HCT116 (cell line): ENCODE measurements around the gene VARS1. TPM values are rescaled to one million over a fixed set of nuclear protein-coding genes. Genes with fewer than 3 reads are reported as not detected.

ENCODE experiments used
- ATAC-seq: fragments of 200-7000 bp; cut with Tn5 transposase; 2 replicates; pipeline ENCODE4 v1.9.1; 2020; ENCODE audit warnings: mild to moderate bottlenecking, moderate library complexity
- BruUV-seq: library from RNA; stranded (reverse); fragments of 400-500 nt; replicated peaks from 2 replicates; lab custom pipeline; 2021; lab: Mats Ljungman, UMichigan
- CTCF ChIA-PET: fragments of 300-600 bp; sonication (Branson Sonifier 250); formaldehyde crosslinking; loops from one replicate; lab custom pipeline; 2021; ENCODE audit warnings: antibody characterized with exemption; lab: Charles Lee
- POLR2A ChIA-PET: fragments of 300-600, 350-600 bp; sonication (Branson Sonifier 250); formaldehyde crosslinking; loops from one replicate; lab custom pipeline; 2021; ENCODE audit warnings: antibody characterized with exemption; lab: Charles Lee
- RAD21 ChIA-PET, 2 experiments: fragments of 300-600 bp; sonication (Branson Sonifier 250); formaldehyde crosslinking; loops; one replicate each; lab custom pipeline; 2023; ENCODE audit warnings: low total read pairs in 2 of 2; ENCODE audit not compliant: uncharacterized antibody in 2 of 2, unreplicated experiment in 2 of 2, low non-redundant PET in 1 of 2; lab: Charles Lee
- DNase-seq: peaks from one replicate; pipeline ENCODE4 v3.0.0-alpha.2; 2010; ENCODE audit warnings: low read depth, low spot score
- H2AFZ ChIP-seq: fragments of 200-600 bp; shearing (Covaris generic), sonication (generic); 2 replicates; pipeline ENCODE4 v1.6.1; 2017; ENCODE audit warnings: low read depth, mixed run types, mixed read lengths, antibody characterized with exemption, low read length; ENCODE audit not compliant: poor library complexity, severe bottlenecking
- H3K27ac ChIP-seq: 2 replicates; pipeline ENCODE4 v1.5.1; 2012; ENCODE audit warnings: low read depth, low read length
- H3K27me3 ChIP-seq: fragments of 200-600 bp; sonication (generic); 2 replicates; pipeline ENCODE4 v1.6.1; 2016; ENCODE audit warnings: mixed run types, low read length, mixed read lengths; ENCODE audit not compliant: insufficient read depth
- H3K36me3 ChIP-seq, 2 experiments: fragments of 200-500 bp in 1 of 2; fragments of 200-600 bp in 1 of 2; sonication (Bioruptor generic) in 1 of 2; sonication (generic) in 1 of 2; 2 replicates each; pipeline versions ENCODE4 v1.5.1 to v1.6.1; 2014 to 2016; ENCODE audit warnings: low read length in 2 of 2, inconsistent platforms in 1 of 2, mixed read lengths in 1 of 2, mixed run types in 1 of 2; ENCODE audit not compliant: insufficient read depth in 2 of 2, control insufficient read depth in 1 of 2
- H3K4me1 ChIP-seq, 2 experiments: fragments of 200-600 bp in 1 of 2; sonication (generic) in 1 of 2; 2 replicates each; pipeline versions ENCODE4 v1.5.1 to v1.6.1; 2012 to 2017; ENCODE audit warnings: low read length in 2 of 2, inconsistent platforms in 1 of 2, mild to moderate bottlenecking in 1 of 2, mixed read lengths in 1 of 2, mixed run types in 1 of 2, moderate library complexity in 1 of 2; ENCODE audit not compliant: insufficient read depth in 2 of 2, control insufficient read depth in 1 of 2
- H3K4me2 ChIP-seq: fragments of 200-600 bp; sonication (generic); 2 replicates; pipeline ENCODE4 v1.6.1; 2017; ENCODE audit warnings: mixed run types, low read length, mixed read lengths
- H3K4me3 ChIP-seq, 2 experiments: fragments of 200-600 bp in 1 of 2; sonication (generic) in 1 of 2; replicated peaks in 1 of 2; 2 replicates each; pipeline ENCODE4 v1.5.1; 2011 to 2016; ENCODE audit warnings: low read length in 2 of 2, control low read depth in 1 of 2, low read depth in 1 of 2, mild to moderate bottlenecking in 1 of 2, mixed read lengths in 1 of 2, mixed run types in 1 of 2
- H3K79me2 ChIP-seq: fragments of 200-600 bp; sonication (generic); 2 replicates; pipeline ENCODE4 v1.6.1; 2017; ENCODE audit warnings: mild to moderate bottlenecking, mixed run types, low read length, moderate library complexity, mixed read lengths; ENCODE audit not compliant: insufficient read depth
- H3K9ac ChIP-seq: fragments of 200-600 bp; sonication (generic); 2 replicates; pipeline ENCODE4 v1.6.1; 2016; ENCODE audit warnings: low read length, mixed read lengths
- H3K9me2 ChIP-seq: fragments of 200-600 bp; sonication (generic), shearing (Covaris generic); 2 replicates; pipeline ENCODE4 v1.6.1; 2017; ENCODE audit warnings: mixed run types, mild to moderate bottlenecking, moderate library complexity; ENCODE audit not compliant: insufficient read depth
- H3K9me3 ChIP-seq, 2 experiments: fragments of 200-500 bp in 1 of 2; fragments of 200-600 bp in 1 of 2; sonication (Bioruptor generic) in 1 of 2; sonication (generic) in 1 of 2; 2 replicates each; pipeline ENCODE4 v1.6.1; 2014 to 2017; ENCODE audit warnings: low read length in 2 of 2, mixed read lengths in 2 of 2, inconsistent platforms in 1 of 2, low read depth in 1 of 2, mild to moderate bottlenecking in 1 of 2, mixed run types in 1 of 2, moderate library complexity in 1 of 2; ENCODE audit not compliant: control insufficient read depth in 1 of 2, insufficient read depth in 1 of 2
- H4K20me1 ChIP-seq: fragments of 200-600 bp; sonication (generic), shearing (Covaris generic); 2 replicates; pipeline ENCODE4 v1.6.1; 2017; ENCODE audit warnings: mixed run types, mild to moderate bottlenecking, moderate library complexity; ENCODE audit not compliant: insufficient read depth
- CBX3 ChIP-seq: IDR thresholded peaks from 2 replicates; pipeline ENCODE4 v1.6.1; 2012; ENCODE audit warnings: low read depth
- CTCF ChIP-seq, 3 experiments: fragments of 200-600 bp in 1 of 3; sonication (generic) in 1 of 3; IDR thresholded peaks in 2 of 3; conservative IDR thresholded peaks in 1 of 3; 2 replicates each; pipeline ENCODE4 v1.5.1; 2012 to 2017; ENCODE audit warnings: low read depth in 2 of 3, low read length in 2 of 3, antibody characterized with exemption in 1 of 3, borderline replicate concordance in 1 of 3, control low read depth in 1 of 3, mild to moderate bottlenecking in 1 of 3, mixed read lengths in 1 of 3, mixed run types in 1 of 3, moderate library complexity in 1 of 3; ENCODE audit not compliant: insufficient read depth in 1 of 3
- EZH2 ChIP-seq: fragments of 200-600 bp; sonication (generic); IDR thresholded peaks from 2 replicates; pipeline ENCODE4 v1.6.1; 2017; ENCODE audit warnings: antibody characterized with exemption, mixed run types
- MAX ChIP-seq: IDR thresholded peaks from 2 replicates; pipeline ENCODE4 v1.6.1; 2012
- POLR2A ChIP-seq: IDR thresholded peaks from 2 replicates; pipeline ENCODE4 v1.7.0; 2011; ENCODE audit warnings: borderline replicate concordance; ENCODE audit not compliant: insufficient read depth, insufficient read length; ENCODE audit errors: extremely low read depth
- POLR2AphosphoS5 ChIP-seq: IDR thresholded peaks from 2 replicates; pipeline ENCODE4 v1.6.1; 2011; ENCODE audit warnings: mild to moderate bottlenecking, low read depth, low read length, moderate library complexity
- RAD21 ChIP-seq: IDR thresholded peaks from 2 replicates; pipeline ENCODE4 v1.6.1; 2012; ENCODE audit warnings: low read depth, mild to moderate bottlenecking
- SP1 ChIP-seq: IDR thresholded peaks from 2 replicates; pipeline ENCODE4 v1.6.1; 2012; ENCODE audit warnings: low read depth
- TCF7L2 ChIP-seq: IDR thresholded peaks from 2 replicates; pipeline ENCODE4 v1.7.0; 2011; ENCODE audit warnings: borderline replicate concordance, inconsistent platforms; ENCODE audit not compliant: insufficient read depth, insufficient read length; ENCODE audit errors: extremely low read depth
- ZFX ChIP-seq: fragments of 450-650 bp; IDR thresholded peaks from 2 replicates; pipeline ENCODE4 v1.6.1; 2017
- ZNF274 ChIP-seq: fragments of 200-500 bp; sonication (Bioruptor generic); IDR thresholded peaks from 2 replicates; pipeline ENCODE4 v1.6.1; 2014; ENCODE audit warnings: mild to moderate bottlenecking, low read depth, low read length, inconsistent platforms
- intact Hi-C: fragments of 100-400 bp; cut with micrococcal nuclease; formaldehyde crosslinking; loops from 2 replicates; pipeline ENCODE4 v1.10.0; 2022
- total RNA-seq: library from RNA; stranded (reverse); gene quantifications from one replicate; pipeline ENCODE4 v1.2.1, GENCODE V29; 2021; ENCODE audit not compliant: unreplicated experiment

The VARS1 gene
- total RNA-seq, 1 experiment from 2014 or later = 254 TPM

GRCh38 chr6:31764198-31764597 is 31.4 kb downstream of the VARS1 start:
- H3K27ac ChIP-seq = no peak overlapping the region
- no peak overlapping the region for H2AFZ ChIP-seq
- H3K36me3 ChIP-seq = peaks cover 3 to 22% of the 10 kb centered on the region in 2 experiments; a peak in 2 of 4 replicates
- no peaks in the 10 kb centered on the region for H3K9me2 ChIP-seq
- RAD21 ChIA-PET = no interaction called here
- intact Hi-C loops = no loop called here
- no peak for DNase-seq
- ATAC-seq = no peak
- no peaks in the 10 kb centered on the region for H3K27me3 ChIP-seq
- TF ChIP-seq RAD21 (no peak), ZNF274 (no peak), POLR2A (no peak), SP1 (no peak), CBX3 (no peak), TCF7L2 (no peak), EZH2 (no peak), MAX (no peak), CTCF (IDR thresholded peaks at IDR 0.05 in 2 of 3, conservative IDR thresholded peaks at IDR 0.05 in 1 of 3; ENCODE audit: borderline replicate concordance in 1 of 3, insufficient read depth in 1 of 3, low read depth in 2 of 3, low read length in 2 of 3) (no peak), ZFX (no peak), POLR2AphosphoS5 (no peak)
- H3K79me2 ChIP-seq = no peaks in the 10 kb centered on the region
- no peak overlapping the region for H3K9ac ChIP-seq
- H3K4me2 ChIP-seq = no peak overlapping the region
- H4K20me1 ChIP-seq = no peaks in the 10 kb centered on the region
- BruUV-seq = TSS peak; percentile 39
- no peaks in the 10 kb centered on the region for H3K9me3 ChIP-seq
- CTCF ChIA-PET = no interaction called here
- peaks cover 7 to 18% of the 10 kb centered on the region in 2 experiments; a peak in 3 of 4 replicates for H3K4me1 ChIP-seq
- no peak overlapping the region for H3K4me3 ChIP-seq
- POLR2A ChIA-PET = no interaction called here
